ENCODE results near the gene EXOC3.

DNA sequence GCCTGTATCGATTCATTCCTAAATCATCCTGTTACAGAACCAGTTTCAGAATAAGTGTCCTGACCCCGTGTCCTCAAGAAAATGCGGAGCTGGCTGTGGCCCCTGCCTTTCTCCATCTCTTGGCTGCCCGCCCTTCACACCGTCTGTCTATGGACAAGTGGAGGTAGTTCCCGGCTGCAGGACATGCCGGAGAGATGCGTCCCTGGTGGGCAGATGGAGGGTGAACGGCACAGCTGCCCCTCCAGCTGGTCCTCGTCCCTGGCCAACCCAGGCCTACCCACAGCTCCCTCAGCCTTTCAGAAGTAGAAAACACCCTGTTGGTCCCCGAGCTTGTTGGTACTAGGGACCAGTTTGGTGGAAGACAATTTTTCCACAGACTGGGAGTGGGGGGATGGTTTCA lies 14.8 kb upstream of the EXOC3 start:
- TF ChIP-seq, protein P1, sequence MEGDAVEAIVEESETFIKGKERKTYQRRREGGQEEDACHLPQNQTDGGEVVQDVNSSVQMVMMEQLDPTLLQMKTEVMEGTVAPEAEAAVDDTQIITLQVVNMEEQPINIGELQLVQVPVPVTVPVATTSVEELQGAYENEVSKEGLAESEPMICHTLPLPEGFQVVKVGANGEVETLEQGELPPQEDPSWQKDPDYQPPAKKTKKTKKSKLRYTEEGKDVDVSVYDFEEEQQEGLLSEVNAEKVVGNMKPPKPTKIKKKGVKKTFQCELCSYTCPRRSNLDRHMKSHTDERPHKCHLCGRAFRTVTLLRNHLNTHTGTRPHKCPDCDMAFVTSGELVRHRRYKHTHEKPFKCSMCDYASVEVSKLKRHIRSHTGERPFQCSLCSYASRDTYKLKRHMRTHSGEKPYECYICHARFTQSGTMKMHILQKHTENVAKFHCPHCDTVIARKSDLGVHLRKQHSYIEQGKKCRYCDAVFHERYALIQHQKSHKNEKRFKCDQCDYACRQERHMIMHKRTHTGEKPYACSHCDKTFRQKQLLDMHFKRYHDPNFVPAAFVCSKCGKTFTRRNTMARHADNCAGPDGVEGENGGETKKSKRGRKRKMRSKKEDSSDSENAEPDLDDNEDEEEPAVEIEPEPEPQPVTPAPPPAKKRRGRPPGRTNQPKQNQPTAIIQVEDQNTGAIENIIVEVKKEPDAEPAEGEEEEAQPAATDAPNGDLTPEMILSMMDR (conservative IDR thresholded peaks at IDR 0.05): no peak
- TF ChIP-seq EZH2 (IDR thresholded peaks at IDR 0.05; ENCODE audit: low read depth): no peak

Data from PC-9 (cell line).